ENCODE data around the gene JAZF1.

JAZF1 gene

GRCh38 chr7:28165961-28166955, 14.3 kb downstream of the JAZF1 start:
- DNase-seq (ENCODE audit: low read depth in 2 of 2) = no peak

GRCh38 chr7:28165261-28165660, 15.3 kb downstream of the JAZF1 start:
- no peak for DNase-seq (ENCODE audit: low read depth in 2 of 2)

DNA sequence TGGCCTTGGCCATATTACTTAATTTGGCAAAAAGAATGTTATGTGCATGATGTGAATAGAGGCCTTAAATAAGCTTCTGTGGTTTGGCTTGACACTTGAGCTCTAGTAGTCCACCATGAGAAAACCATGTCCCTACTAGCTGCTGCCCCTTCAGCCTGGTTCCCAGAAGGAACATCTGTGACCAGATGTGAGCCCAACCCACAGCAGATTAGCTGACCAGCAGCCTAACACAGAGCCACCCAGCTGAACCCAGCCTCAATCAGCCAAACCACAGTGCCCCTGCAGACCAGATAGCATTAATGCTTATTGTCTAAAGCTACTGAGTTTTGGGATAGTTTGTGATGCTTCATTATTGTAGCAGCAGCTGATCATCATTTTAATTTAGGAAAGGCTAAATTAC, 16.6 kb downstream of the JAZF1 start:
- DNase-seq (ENCODE audit: low read depth in 2 of 2) = no peak

- no peak for DNase-seq (ENCODE audit: low read depth in 2 of 2)
Measured at GRCh38 chr7:28161331-28161730, 19.3 kb downstream of the JAZF1 start.

DNA sequence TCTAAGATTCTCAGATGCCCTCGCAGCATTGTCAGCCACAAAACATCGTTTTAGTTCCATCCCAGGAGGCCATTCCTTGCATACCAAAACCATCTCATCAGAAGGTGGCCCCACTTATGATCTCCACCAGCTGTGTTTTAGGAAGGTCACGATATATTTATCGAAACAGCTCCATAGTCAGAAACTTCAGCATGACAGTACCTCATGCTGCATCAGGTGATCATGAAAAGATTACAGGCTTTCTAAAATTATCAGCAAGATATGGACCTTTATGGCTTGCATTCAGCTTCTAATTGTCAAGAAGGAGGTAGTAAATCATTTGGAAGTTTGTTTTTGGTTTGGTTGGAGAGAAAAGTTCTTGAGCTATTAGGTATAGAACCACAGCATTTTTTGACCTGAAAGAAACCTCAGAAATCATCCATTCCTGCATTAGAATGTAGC, 20.0 kb downstream of the JAZF1 start:
- DNase-seq (ENCODE audit: low read depth in 2 of 2) = no peak

DNA sequence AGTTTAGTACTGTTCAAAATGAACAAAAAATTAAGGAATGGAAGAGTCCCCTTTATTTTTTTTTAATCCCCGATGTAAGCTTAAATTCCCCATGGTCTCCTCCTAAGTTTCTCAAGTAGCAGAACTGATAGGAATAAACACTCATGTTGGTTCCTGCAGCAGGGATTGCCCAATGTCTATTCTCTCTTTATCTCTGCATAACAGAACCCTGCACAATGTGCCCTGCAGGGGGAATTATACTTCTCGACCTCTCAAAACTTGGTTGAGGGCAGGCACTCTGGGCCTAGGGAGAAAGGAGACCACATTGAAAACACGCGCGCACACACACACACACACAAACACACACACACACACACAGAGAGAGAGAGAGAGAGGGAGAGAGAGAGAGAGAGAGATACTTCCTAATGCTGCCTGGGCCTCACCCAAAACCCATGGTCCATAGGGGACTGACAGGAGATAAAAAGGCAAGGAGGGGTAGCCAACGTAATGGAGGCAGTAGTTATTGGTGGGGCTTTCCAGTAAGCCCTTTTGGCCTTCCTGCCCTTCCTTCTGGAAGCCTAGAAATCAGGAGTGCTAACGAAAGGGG, 22.7 kb downstream of the JAZF1 start:
- DNase-seq (ENCODE audit: low read depth in 2 of 2) = no peak

GRCh38 chr7:28157076-28157745, 23.4 kb downstream of the JAZF1 start:
- DNase-seq (ENCODE audit: low read depth in 2 of 2) = no peak

DNA sequence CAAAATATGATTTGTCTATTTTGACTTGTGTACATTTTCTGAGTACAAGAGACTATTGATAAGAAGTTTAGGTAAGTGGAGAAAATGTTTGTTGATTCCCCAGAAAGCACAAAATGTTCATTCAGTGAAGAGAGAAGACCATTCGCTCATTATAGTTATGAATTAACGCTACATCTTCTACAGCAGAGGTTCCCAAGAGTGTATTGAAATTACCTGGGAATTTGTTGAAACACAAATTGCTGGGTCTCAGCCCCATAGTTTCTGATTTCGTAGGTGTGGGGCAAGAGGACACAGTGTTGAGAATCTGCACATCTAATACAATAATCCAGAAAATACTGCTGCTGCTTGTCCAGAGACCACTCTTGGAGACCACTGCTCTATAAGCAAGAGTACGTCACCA, 24.2 kb downstream of the JAZF1 start:
- DNase-seq (ENCODE audit: low read depth in 2 of 2) = no peak

- DNase-seq (ENCODE audit: low read depth in 2 of 2) = no peak
Measured at GRCh38 chr7:28155964-28156363, 24.6 kb downstream of the JAZF1 start.

- no peak for DNase-seq (ENCODE audit: low read depth in 2 of 2)
Measured at GRCh38 chr7:28155019-28155660, 25.5 kb downstream of the JAZF1 start.

DNA sequence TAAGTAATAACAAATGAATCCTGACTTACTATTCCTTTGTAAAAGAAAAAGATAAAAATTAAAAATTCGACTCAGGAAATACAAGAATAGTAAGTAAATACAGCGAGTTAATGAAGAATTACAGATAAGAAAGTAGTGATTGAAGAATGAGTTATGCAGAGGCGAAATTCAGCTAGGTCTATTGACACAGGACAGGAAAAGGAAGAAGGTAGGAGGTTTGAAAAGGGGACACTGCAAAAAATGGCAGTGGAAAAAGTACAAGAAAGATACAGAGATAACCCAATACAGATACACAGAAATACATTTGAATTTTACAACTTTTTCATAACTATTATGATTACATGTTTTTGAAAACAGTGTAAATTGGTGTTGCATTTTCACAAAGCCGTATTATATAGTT, 28.0 kb downstream of the JAZF1 start:
- DNase-seq (ENCODE audit: low read depth in 2 of 2) = no peak

- DNase-seq (ENCODE audit: low read depth in 2 of 2) = no peak
Measured at GRCh38 chr7:28151965-28152364, 28.6 kb downstream of the JAZF1 start.

DNA sequence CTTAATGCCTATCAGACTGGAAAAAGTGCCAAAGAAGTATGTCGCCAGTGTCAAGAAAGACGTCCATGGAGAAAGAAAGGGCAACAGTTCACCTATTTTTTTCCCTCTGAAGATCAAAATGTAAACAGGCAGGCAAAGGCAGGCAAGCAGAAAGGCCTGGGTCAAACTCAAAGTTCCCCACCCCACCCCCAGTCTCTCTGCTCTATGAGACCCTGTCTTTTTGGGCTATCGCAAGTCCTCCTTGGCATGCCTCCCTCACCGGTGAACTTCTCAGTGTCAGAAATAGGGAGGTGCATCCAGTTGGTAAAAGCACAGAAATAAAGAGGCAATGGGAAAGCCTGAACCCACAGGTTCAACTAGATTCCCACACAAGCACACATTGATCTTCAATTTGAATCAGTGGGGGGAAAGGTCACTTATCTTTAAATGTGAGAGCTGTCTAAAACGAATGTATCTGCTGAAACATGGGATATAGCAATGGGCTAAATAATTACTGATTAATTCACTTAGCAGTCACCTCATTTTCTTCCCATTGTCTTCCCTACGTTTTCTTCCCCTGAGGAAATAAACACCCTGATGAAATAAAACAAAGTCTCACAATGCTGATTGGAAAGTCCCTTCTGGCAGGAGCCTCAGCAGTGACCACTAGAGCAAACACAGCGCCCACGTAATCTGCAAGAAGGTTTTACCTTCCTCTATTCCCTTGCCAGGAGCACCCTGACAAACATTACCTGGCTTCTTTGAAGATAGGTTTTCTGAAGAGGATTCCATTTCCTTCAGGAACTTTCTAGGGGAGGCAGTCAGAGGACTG, 31.1 kb downstream of the JAZF1 start:
- DNase-seq (ENCODE audit: low read depth in 2 of 2) = no peak

GRCh38 chr7:28145931-28146330, 34.7 kb downstream of the JAZF1 start:
- DNase-seq (ENCODE audit: low read depth in 2 of 2) = no peak

- no peak for DNase-seq (ENCODE audit: low read depth in 2 of 2)
Measured at GRCh38 chr7:28145090-28145626, 35.4 kb downstream of the JAZF1 start.

DNA sequence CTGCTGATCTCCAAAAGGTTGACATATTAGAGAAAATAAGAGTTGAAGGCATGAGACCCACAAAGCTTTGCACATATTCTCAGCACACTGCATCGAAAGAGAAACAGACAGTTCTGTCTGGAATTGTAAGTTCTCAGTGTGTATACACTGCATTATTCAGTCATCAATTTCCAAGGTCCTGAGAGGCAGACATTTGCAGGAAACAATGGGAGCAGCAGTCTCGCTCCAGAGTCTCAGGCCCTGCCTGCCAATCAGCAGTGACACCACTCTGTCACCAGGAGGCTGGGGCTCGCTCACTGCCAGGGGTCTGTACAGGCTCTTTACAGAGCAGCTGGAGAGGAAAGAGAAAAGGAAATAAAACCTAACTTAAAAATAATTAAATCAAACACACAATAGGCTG, 36.3 kb downstream of the JAZF1 start:
- no peak for DNase-seq (ENCODE audit: low read depth in 2 of 2)

GRCh38 chr7:28142650-28143049, 37.9 kb downstream of the JAZF1 start:
- no peak for DNase-seq (ENCODE audit: low read depth in 2 of 2)

DNA sequence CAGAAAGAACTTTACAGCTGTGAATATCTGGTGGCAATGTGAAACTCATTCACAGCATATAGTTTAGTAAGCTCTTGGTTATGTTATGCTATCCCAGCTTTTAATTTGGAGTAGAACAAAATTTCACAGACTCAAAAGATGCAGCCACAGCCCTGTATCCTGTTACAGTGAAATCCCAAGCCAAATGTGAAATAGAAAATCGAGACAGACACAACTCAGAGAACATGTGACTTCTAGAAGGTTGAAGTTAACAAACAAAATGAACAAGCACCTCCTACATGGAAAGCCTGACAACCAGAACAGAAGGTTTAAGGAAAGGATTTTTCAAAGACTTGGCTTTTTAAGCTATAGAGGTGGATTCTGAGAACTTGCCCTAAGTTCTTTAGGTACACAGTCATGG, 39.6 kb downstream of the JAZF1 start:
- DNase-seq (ENCODE audit: low read depth in 2 of 2) = no peak

DNA sequence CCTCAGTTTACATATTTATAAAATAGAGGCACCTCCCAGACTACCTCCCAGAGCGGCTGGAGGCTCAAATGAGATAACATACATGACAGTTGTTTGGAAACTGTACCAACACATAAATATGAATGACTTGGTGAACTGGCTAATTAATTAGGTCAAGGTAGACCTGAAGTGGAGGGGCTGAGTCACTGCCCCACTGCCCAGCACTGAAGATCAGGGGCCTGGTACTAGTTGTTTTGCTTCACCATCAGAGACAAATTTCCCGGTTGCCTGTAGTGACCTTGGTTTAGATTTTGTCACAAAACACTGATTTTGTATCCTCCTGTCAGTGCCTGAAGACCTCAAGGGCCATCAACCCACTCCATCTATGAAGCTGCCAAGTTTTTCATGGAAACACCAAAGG, 41.8 kb downstream of the JAZF1 start:
- DNase-seq (ENCODE audit: low read depth in 2 of 2) = no peak

DNA sequence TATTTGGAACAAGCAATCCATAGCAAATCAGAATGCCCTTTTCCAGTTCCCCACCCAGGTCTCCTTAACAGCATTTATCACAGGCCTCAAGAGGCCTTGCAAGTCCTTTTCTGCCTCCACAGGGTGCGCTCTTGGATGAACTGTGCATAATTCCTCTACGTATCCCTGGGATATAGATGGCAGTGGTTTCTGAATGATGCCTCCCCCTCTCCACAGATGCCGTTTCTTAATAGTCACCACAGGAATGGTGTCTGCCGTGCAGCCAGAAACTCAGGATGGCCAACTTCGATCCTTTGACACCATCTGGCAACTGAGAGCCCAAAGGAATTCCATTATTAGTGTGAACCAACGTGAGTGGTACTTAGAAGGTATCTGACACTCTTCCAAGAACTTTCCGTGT, 43.1 kb downstream of the JAZF1 start:
- no peak for DNase-seq (ENCODE audit: low read depth in 2 of 2)

- DNase-seq (ENCODE audit: low read depth in 2 of 2) = no peak
Measured at GRCh38 chr7:28136885-28137284, 43.7 kb downstream of the JAZF1 start.
